ENCODE measurements around the gene BCL10. TPM values are rescaled to one million over a fixed set of nuclear protein-coding genes. Genes with fewer than 3 reads are reported as not detected.
"Not testable (repeated sequence)": the region's sequence is repeated elsewhere in the genome, so short reads cannot be mapped to it uniquely, and the experiment has no call there.

BCL10 gene
- total RNA-seq, 4 donors from 2014 or later = 34.2 to 65.5 (median 56.5) TPM

DNA sequence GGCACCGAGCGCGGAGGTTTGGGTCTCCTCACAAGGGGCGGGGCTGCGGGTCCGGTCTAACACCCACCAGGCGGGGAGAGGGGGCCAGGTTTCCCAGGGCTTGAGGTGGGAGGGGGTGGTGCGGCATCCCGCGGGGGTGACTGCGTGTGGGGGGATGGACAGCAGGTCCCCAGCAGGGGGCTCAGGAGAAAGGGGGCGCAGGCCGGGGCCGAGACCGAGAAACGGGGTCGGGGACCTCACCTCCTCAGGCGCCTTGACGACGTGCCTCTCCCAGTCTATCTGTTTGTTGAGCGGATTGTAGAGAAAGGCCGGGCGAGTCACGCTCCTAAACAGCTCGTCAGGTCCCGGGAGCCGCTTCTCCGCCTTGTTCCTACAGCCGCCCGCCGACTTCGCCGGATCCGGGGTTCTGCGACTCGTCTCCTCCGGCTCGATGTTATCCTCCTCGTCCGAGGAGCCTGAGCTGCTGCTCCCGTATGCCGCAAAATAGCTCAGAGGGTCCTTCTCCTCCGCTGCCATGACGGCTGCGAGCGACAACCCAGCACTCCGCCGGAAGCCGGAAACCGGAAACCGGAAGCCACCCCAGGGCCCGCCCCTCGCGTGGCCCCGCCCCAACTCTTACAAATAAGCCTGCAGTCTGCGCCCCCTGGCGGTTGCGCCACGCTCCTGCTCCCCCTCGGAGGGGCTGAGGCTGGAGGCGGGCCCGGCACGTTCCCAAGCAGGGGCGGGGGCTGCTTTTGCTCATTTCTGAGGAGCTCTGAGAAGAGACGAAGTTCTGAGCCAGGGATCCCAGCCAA, 17.1 kb downstream of the BCL10 start, which contains the start of gene C1orf52:
C1orf52 (minus strand) TSS at position 545 of the 794 bp plus-strand sequence; CDS start at position 516, 29 bp downstream.
- peak; percentile 82 for TF ChIP-seq POLR2A (IDR thresholded peaks at IDR 0.05)
- no peak for TF ChIP-seq EP300 (IDR thresholded peaks at IDR 0.05; ENCODE audit: low read depth)
- peak; percentile 69 to 87 (median 86) for TF ChIP-seq POLR2AphosphoS5 (IDR thresholded peaks at IDR 0.05)
- peak; percentile 97 to 100 (median 99) for TF ChIP-seq CTCF (IDR thresholded peaks at IDR 0.05)
- in situ Hi-C loops (cut with MboI; ENCODE audit: low pct_ligation_motif_present in 1 of 4, low pct_unique_long_range_greater_than_20kb in 1 of 4, low sequenced_read_pairs in 3 of 4) = loop anchor here in 2 of 4 donors (5.0 to 25.0 kb wide), 3 partner anchors 145 to 572 kb away; partner anchors contain the start of gene SSX2IP (in 1 of the 2)
- Histone ChIP-seq H3K27ac (peak within 1 kb of the TSS; percentile 80 to 91 (median 88)), H3K36me3 (peaks cover 0 to 7% (median 0%) of the 10 kb centered on the region in 4 donors), H3K4me3 (peak within 1 kb of the TSS; percentile 64 to 94 (median 81)), H3K27me3 (no peaks in the 10 kb centered on the region), H3K4me1 (peaks cover 9 to 42% (median 28%) of the 10 kb centered on the region in 4 donors), H3K9me3 (no peaks in the 10 kb centered on the region)
- intact Hi-C loops (cut with DNase I; ENCODE audit: low total_unique reads) = loop anchor here (2.0 kb wide), 1 partner anchor 155 kb away; no protein-coding TSS in a partner anchor
- 2% methylated on average over 27 of the region's 65 CpGs; no CpG with 5 or more reads in 1 of the 2 donors for WGBS, 2 donors (ENCODE audit: low coverage in 1 of 2)
- DNase-seq = peak; percentile 95

GRCh38 chr1:85258536-85259117, 17.8 kb downstream of the BCL10 start:
- WGBS, 2 donors (ENCODE audit: low coverage in 1 of 2) = 0 to 5% methylated on average over 5 to 13 of the region's 19 CpGs
- Histone ChIP-seq H3K36me3 (peaks cover 0 to 7% (median 0%) of the 10 kb centered on the region in 4 donors), H3K4me1 (peaks cover 9 to 48% (median 30%) of the 10 kb centered on the region in 4 donors), H3K27me3 (no peaks in the 10 kb centered on the region), H3K9me3 (no peaks in the 10 kb centered on the region), H3K4me3 (peak overlapping the region; percentile 64 to 94 (median 81)), H3K27ac (peak overlapping the region; percentile 80 to 91 (median 88))
- TF ChIP-seq POLR2AphosphoS5 (IDR thresholded peaks at IDR 0.05) (no peak), EP300 (IDR thresholded peaks at IDR 0.05; ENCODE audit: low read depth) (no peak), CTCF (IDR thresholded peaks at IDR 0.05) (no peak), POLR2A (IDR thresholded peaks at IDR 0.05) (no peak)
- no peak for DNase-seq
- in situ Hi-C loops (cut with MboI; ENCODE audit: low pct_ligation_motif_present in 1 of 4, low pct_unique_long_range_greater_than_20kb in 1 of 4, low sequenced_read_pairs in 3 of 4) = loop anchor here in 2 of 4 donors (5.0 to 25.0 kb wide), 3 partner anchors 144 to 571 kb away; partner anchors contain the start of gene SSX2IP (in 1 of the 2)
- intact Hi-C loops (cut with DNase I; ENCODE audit: low total_unique reads) = loop anchor here (2.0 kb wide), 1 partner anchor 154 kb away; no protein-coding TSS in a partner anchor

GRCh38 chr1:85249042-85249441, 27.4 kb downstream of the BCL10 start:
- H3K4me3 ChIP-seq; H3K27ac ChIP-seq; H3K27me3 ChIP-seq; intact Hi-C loops (cut with DNase I; ENCODE audit: low total_unique reads); H3K9me3 ChIP-seq; DNase-seq: not testable (repeated sequence)
- peaks cover 0 to 17% (median 3%) of the 10 kb centered on the region in 4 donors for H3K4me1 ChIP-seq
- in situ Hi-C loops (cut with MboI; ENCODE audit: low pct_ligation_motif_present in 1 of 4, low pct_unique_long_range_greater_than_20kb in 1 of 4, low sequenced_read_pairs in 3 of 4) = loop anchor here in 3 of 4 donors (10.0 to 25.0 kb wide), 3 partner anchors 144 to 304 kb away; no protein-coding TSS in a partner anchor
- H3K36me3 ChIP-seq = peaks cover 0 to 14% (median 3%) of the 10 kb centered on the region in 4 donors
- WGBS, 2 donors (ENCODE audit: low coverage in 1 of 2) = 84% methylated on average over 3 of the region's 3 CpGs; no CpG with 5 or more reads in 1 of the 2 donors

GRCh38 chr1:85245891-85246290, 30.5 kb downstream of the BCL10 start:
- in situ Hi-C loops (cut with MboI; ENCODE audit: low pct_ligation_motif_present in 1 of 4, low pct_unique_long_range_greater_than_20kb in 1 of 4, low sequenced_read_pairs in 3 of 4) = loop anchor here in 3 of 4 donors (10.0 to 25.0 kb wide), 3 partner anchors 141 to 301 kb away; no protein-coding TSS in a partner anchor

More at GRCh38 chr1:85245891-85246290, 30.5 kb downstream of the BCL10 start:
- no peaks in the 10 kb centered on the region for H3K9me3 ChIP-seq
- intact Hi-C loops (cut with DNase I; ENCODE audit: low total_unique reads) = no loop called here
- H3K27me3 ChIP-seq = no peaks in the 10 kb centered on the region
- 64 to 79% methylated on average over 1 of the region's 1 CpG for WGBS, 2 donors (ENCODE audit: low coverage in 1 of 2)
- peaks cover 0 to 19% (median 4%) of the 10 kb centered on the region in 4 donors for H3K4me1 ChIP-seq
- H3K36me3 ChIP-seq = peaks cover 0 to under 1% (median 0%) of the 10 kb centered on the region in 4 donors
- TF ChIP-seq EP300 (IDR thresholded peaks at IDR 0.05; ENCODE audit: low read depth) (no peak), POLR2A (IDR thresholded peaks at IDR 0.05) (no peak), CTCF (IDR thresholded peaks at IDR 0.05) (no peak), POLR2AphosphoS5 (IDR thresholded peaks at IDR 0.05) (no peak)
- no peak overlapping the region for H3K4me3 ChIP-seq
- no peak for DNase-seq
- H3K27ac ChIP-seq = peak overlapping the region in 3 of 4 donors; percentile 35 to 65 (median 57)

Measured in transverse colon (tissue), 4 donors.